Testis (tissue), 3 donors: ENCODE results near the gene POLDIP3. TPM values are rescaled to one million over a fixed set of nuclear protein-coding genes. Genes with fewer than 3 reads are reported as not detected.

ENCODE experiments used
- DNase-seq: peaks from one replicate; pipeline ENCODE4 v3.0.0-alpha.2; 2019
- H3K27ac ChIP-seq, 2 donors: fragments of 200-600 bp; sonication (generic); one replicate each; pipeline ENCODE4 v1.5.1; 2019
- H3K27me3 ChIP-seq: fragments of 200-600 bp; sonication (generic); one replicate; pipeline ENCODE4 v1.5.1; 2019
- H3K36me3 ChIP-seq: fragments of 200-600 bp; sonication (generic); one replicate; pipeline ENCODE4 v1.5.1; 2017; ENCODE audit warnings: low read depth; ENCODE audit errors: missing control alignments
- H3K4me1 ChIP-seq: fragments of 200-600 bp; sonication (generic); one replicate; pipeline ENCODE4 v1.5.1; 2019
- H3K4me3 ChIP-seq, 2 donors: fragments of 200-600 bp; sonication (generic); one replicate each; pipeline ENCODE4 v1.5.1; 2017 to 2019
- H3K9me3 ChIP-seq: fragments of 200-600 bp; sonication (generic); one replicate; pipeline ENCODE4 v1.5.1; 2017
- POLR2A ChIP-seq: fragments of 450-650 bp; IDR thresholded peaks from one replicate; pipeline ENCODE4 v1.6.1; 2017; ENCODE audit warnings: antibody characterized with exemption, mild to moderate bottlenecking, moderate library complexity
- WGBS, 2 donors: methylation state at CpG; one replicate each; pipeline ENCODE4 v1.1.5; 2018; 5-methylcytosine and 5-hydroxymethylcytosine counted together
- intact Hi-C: fragments of 100-400 bp; cut with DNase I; formaldehyde crosslinking; loops from one replicate; pipeline ENCODE4 v1.15.1; 2023; ENCODE audit warnings: low total_unique reads
- polyA plus RNA-seq: library from polyadenylated mRNA; stranded (reverse); fragments of 350-450 nt; fragmentation: Illumina TruSeq; extraction: RNeasy Lipid Tissue Mini Kit (QIAGEN cat#74804); gene quantifications from one replicate; pipeline ENCODE4 v1.2.3, GENCODE V29; 2014; ENCODE audit warnings: low read depth, low replicate concordance; ENCODE audit not compliant: insufficient read depth
- total RNA-seq, 2 donors: library from RNA; depleted of rRNA; stranded (reverse); fragments of >200 nt; gene quantifications; one replicate each; pipeline ENCODE4 v1.2.3, GENCODE V29; 2016
- TF ChIP-seq, protein P1 (sequence below), 3 experiments: fragments of 450-650 bp in 2 of 3; fragments of 200-600 bp in 1 of 3; sonication (generic) in 1 of 3; IDR thresholded peaks; one replicate each; pipeline ENCODE4 v1.5.1; 2016 to 2019; ENCODE audit warnings: antibody characterized with exemption in 3 of 3, mild to moderate bottlenecking in 2 of 3, moderate library complexity in 1 of 3

Gene POLDIP3
- total and polyA plus RNA-seq, 3 donors from 2014 or later, result 57.5 to 76.9 (median 60.5) TPM

DNA sequence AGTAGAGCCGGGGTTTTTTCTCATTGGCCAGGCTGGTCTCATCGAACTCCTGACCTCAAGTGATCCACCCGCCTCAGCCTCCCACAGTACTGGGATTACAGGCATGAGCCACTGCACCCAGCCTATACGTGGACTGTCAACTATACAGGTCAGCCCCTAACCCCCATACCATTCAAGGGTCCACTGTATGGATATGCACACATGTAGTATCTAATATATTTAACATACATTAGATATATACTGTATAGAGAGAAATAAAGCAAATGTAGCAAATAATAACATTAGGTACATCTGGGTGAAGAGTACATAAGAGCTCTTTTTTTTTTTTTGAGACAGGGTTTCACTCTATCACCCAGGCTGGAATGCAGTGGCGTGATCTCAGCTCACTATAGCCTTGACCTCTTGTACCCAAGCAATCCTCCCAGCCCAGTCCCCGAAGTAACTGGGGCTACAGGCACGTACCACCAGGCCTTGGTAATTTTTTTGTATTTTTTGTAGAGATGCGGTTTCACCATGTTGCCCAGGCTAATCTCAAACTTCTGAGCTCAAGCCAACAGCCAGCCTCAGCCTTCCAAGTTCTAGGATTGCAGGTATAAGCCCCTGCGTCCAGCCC lies 27.2 kb upstream of the POLDIP3 start:
- intact Hi-C loops, result no loop called here
- Histone ChIP-seq H3K36me3 (no peaks in the 10 kb centered on the region), H3K27me3 (no peaks in the 10 kb centered on the region), H3K27ac (peak overlapping the region; percentile 46 to 53), H3K9me3 (no peaks in the 10 kb centered on the region), H3K4me3 (no peak overlapping the region), H3K4me1 (peaks cover 75% of the 10 kb centered on the region)
- 34 to 48% methylated on average over 9 of the region's 9 CpGs for WGBS, 2 donors
- peak; percentile 67 for DNase-seq
- TF ChIP-seq, protein P1, sequence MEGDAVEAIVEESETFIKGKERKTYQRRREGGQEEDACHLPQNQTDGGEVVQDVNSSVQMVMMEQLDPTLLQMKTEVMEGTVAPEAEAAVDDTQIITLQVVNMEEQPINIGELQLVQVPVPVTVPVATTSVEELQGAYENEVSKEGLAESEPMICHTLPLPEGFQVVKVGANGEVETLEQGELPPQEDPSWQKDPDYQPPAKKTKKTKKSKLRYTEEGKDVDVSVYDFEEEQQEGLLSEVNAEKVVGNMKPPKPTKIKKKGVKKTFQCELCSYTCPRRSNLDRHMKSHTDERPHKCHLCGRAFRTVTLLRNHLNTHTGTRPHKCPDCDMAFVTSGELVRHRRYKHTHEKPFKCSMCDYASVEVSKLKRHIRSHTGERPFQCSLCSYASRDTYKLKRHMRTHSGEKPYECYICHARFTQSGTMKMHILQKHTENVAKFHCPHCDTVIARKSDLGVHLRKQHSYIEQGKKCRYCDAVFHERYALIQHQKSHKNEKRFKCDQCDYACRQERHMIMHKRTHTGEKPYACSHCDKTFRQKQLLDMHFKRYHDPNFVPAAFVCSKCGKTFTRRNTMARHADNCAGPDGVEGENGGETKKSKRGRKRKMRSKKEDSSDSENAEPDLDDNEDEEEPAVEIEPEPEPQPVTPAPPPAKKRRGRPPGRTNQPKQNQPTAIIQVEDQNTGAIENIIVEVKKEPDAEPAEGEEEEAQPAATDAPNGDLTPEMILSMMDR (IDR thresholded peaks at IDR 0.05), result no peak
- TF ChIP-seq POLR2A, result no peak

DNA sequence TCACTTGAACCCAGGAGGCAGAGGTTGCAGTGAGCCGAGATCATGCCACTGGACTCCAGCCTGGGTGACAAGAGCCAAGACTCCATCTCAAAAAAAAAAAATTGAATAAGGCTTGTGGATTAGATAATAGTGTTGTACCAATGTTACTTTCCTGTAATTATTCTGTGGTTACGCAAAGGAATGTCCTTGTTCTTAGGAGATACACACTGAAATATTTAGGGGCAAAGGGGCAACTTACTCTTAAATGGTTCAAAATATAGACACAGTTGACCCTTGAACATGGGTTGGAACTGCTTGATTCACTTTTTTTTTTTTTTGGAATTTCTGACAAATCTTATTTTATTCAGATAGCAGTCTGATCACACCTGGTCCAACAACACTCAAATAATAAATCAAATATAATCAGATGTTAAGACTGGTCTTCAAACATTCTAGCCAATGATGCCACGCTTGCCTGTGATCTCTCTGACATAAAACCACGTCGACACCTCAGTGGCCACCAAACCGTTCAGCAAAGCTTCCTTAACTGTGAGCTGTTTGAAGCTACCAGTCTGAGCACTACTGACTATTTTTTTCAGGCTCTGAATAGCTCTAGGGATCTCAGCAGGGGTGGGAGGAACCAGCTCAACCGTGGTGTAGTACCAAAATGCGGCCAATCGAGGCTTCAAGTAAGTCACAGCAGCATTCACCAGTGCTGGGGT lies 25.0 kb upstream of the POLDIP3 start:
- peaks cover 52% of the 10 kb centered on the region for H3K4me1 ChIP-seq
- intact Hi-C loops, result no loop called here
- no peak for DNase-seq

DNA sequence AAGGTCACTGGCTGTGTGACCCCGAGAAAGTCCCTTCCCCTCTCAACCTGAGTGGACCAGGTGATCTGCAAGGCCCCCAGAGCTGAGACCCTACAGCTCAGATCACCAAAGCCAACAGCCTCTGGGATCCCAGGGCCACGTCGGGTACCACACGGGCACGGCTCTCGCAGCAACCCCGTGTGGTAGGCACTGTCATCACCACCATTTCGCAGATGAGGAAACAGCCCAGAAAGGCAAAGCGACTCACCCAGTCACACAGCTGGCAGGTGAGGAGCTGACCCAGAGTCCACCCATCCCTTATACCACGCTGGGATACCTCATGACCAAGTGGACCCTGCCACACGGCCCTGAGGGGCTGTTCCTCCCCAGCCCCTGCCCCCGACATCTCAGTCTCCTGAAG lies 22.9 kb upstream of the POLDIP3 start:
- intact Hi-C loops, result no loop called here
- 92 to 97% methylated on average over 3 to 12 of the region's 12 CpGs for WGBS, 2 donors
- H3K27ac ChIP-seq, result no peak overlapping the region
- H3K4me1 ChIP-seq, result peaks cover 37% of the 10 kb centered on the region
- no peak for DNase-seq
- H3K27me3 ChIP-seq, result no peaks in the 10 kb centered on the region
- TF ChIP-seq, protein P1 (IDR thresholded peaks at IDR 0.05), result no peak
- TF ChIP-seq POLR2A, result no peak
- H3K36me3 ChIP-seq, result no peaks in the 10 kb centered on the region
- H3K9me3 ChIP-seq, result no peaks in the 10 kb centered on the region
- H3K4me3 ChIP-seq, result no peak overlapping the region

More for the DNA sequence above, 25.0 kb upstream of the POLDIP3 start:
- H3K4me3 ChIP-seq, result no peak overlapping the region
- H3K27ac ChIP-seq, result peak overlapping the region; percentile 39 to 46
- no peaks in the 10 kb centered on the region for H3K9me3 ChIP-seq
- H3K36me3 ChIP-seq, result no peaks in the 10 kb centered on the region
- no peak for TF ChIP-seq POLR2A
- TF ChIP-seq, protein P1 (IDR thresholded peaks at IDR 0.05), result no peak
- 67% methylated on average over 9 of the region's 9 CpGs for WGBS, 2 donors
- H3K27me3 ChIP-seq, result no peaks in the 10 kb centered on the region

DNA sequence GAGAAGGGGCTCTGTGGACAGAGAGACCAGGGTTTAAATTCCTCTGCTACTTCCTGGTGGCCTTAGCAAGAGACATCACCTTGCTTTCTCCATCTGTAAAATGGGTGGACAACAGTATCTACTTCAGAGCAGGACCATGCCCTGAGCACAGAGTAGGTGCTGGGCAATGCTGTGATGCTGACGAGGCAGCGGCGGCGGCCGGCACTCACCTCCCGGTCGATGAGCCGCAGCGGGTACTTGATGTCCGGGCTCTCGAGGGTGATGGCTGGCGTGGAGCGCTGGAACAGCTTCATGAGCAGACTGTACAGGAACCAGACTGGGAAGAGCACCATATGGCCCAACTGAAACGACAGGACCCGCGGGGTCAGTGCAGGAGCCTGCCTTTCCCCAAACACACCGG lies 21.8 kb upstream of the POLDIP3 start:
- H3K27me3 ChIP-seq, result no peaks in the 10 kb centered on the region
- WGBS, 2 donors, result 92 to 94% methylated on average over 10 to 17 of the region's 17 CpGs
- no peak for DNase-seq
- H3K9me3 ChIP-seq, result no peaks in the 10 kb centered on the region
- intact Hi-C loops, result no loop called here
- peaks cover 31% of the 10 kb centered on the region for H3K4me1 ChIP-seq
- H3K4me3 ChIP-seq, result no peak overlapping the region
- no peaks in the 10 kb centered on the region for H3K36me3 ChIP-seq
- no peak overlapping the region for H3K27ac ChIP-seq
- no peak for TF ChIP-seq POLR2A
- TF ChIP-seq, protein P1 (IDR thresholded peaks at IDR 0.05), result no peak
